Stomach (tissue), 9 donors: ENCODE measurements around the gene TSHR. TPM values are rescaled to one million over a fixed set of nuclear protein-coding genes. Genes with fewer than 3 reads are reported as not detected.

Experiments
- DNase-seq, 2 donors: peaks; one replicate each; pipeline versions ENCODE4 v3.0.0 to v3.0.0-alpha.2; 2013 to 2019
- H3K27ac ChIP-seq, 5 donors: fragments of 200-600 bp in 4 of 5; sonication (generic) in 4 of 5; one replicate each; pipeline ENCODE4 v1.5.1; 2013 to 2019; ENCODE audit warnings: mild to moderate bottlenecking in 1 of 5, moderate library complexity in 1 of 5
- H3K27me3 ChIP-seq, 3 donors: fragments of 200-600 bp; sonication (generic); one replicate each; pipeline ENCODE4 v1.5.1; 2017 to 2019; ENCODE audit warnings: mixed run types in 1 of 3
- H3K36me3 ChIP-seq, 4 donors: fragments of 200-600 bp; sonication (generic); 1 replicate in 3 of 4; 2 replicates in 1 of 4; pipeline ENCODE4 v1.5.1; 2016 to 2019
- H3K4me1 ChIP-seq, 4 donors: fragments of 200-600 bp; sonication (generic); one replicate each; pipeline ENCODE4 v1.5.1; 2016 to 2019
- H3K4me3 ChIP-seq, 4 donors: fragments of 200-600 bp; sonication (generic) in 3 of 4; one replicate each; pipeline ENCODE4 v1.5.1; 2016 to 2019; ENCODE audit warnings: mild to moderate bottlenecking in 1 of 4
- H3K9me3 ChIP-seq, 4 donors: fragments of 200-600 bp; sonication (generic); one replicate each; pipeline ENCODE4 v1.5.1; 2016 to 2019
- CTCF ChIP-seq, 7 experiments: fragments of 450-650 bp in 4 of 7; fragments of 200-600 bp in 3 of 7; sonication (generic) in 3 of 7; IDR thresholded peaks; one replicate each; pipeline ENCODE4 v1.5.1; 2016 to 2019; ENCODE audit warnings: antibody characterized with exemption in 7 of 7, control low read depth in 2 of 7, mild to moderate bottlenecking in 1 of 7
- EP300 ChIP-seq: sonication (generic); formaldehyde crosslinking; IDR thresholded peaks from one replicate; pipeline ENCODE4 v1.6.1; 2017; ENCODE audit warnings: antibody characterized with exemption
- POLR2A ChIP-seq, 4 donors: fragments of 450-650 bp; IDR thresholded peaks; one replicate each; pipeline ENCODE4 v1.6.1; 2016; ENCODE audit warnings: antibody characterized with exemption in 4 of 4, control low read depth in 2 of 4, mild to moderate bottlenecking in 1 of 4, moderate library complexity in 1 of 4
- POLR2AphosphoS5 ChIP-seq, 3 donors: sonication (generic); formaldehyde crosslinking; IDR thresholded peaks; one replicate each; pipeline ENCODE4 v1.6.1; 2016; ENCODE audit warnings: antibody characterized with exemption in 3 of 3
- WGBS, 5 donors: extraction: QIAGEN DNeasy Blood & Tissue Kit in 3 of 5; methylation state at CpG; one replicate each; pipeline versions ENCODE4 v1.1.5 to v1.1.7; 2013 to 2018; 5-methylcytosine and 5-hydroxymethylcytosine counted together
- intact Hi-C: fragments of 100-400 bp; cut with DNase I; formaldehyde crosslinking; loops from one replicate; pipeline ENCODE4 v1.15.1; 2023; ENCODE audit warnings: low total_unique reads
- polyA plus RNA-seq, 3 donors: library from polyadenylated mRNA; stranded (reverse); fragments of 200-250 nt; gene quantifications; one replicate each; pipeline ENCODE4 v1.2.3, GENCODE V29; 2013
- total RNA-seq, 5 donors: library from RNA; depleted of rRNA; stranded (reverse); fragments of >200 nt; gene quantifications; one replicate each; pipeline versions ENCODE4 v1.1.0 to v1.2.3, GENCODE V29; 2014 to 2016
- donor health status: healthy with polysubstance abuse.
- donor health status: Bipolar disorder and iron deficiency.
- donor health status: healthy.

The TSHR gene
- total and polyA plus RNA-seq, 8 donors: 0.18 to 0.46 (median 0.45) TPM; not detected in 5

DNA sequence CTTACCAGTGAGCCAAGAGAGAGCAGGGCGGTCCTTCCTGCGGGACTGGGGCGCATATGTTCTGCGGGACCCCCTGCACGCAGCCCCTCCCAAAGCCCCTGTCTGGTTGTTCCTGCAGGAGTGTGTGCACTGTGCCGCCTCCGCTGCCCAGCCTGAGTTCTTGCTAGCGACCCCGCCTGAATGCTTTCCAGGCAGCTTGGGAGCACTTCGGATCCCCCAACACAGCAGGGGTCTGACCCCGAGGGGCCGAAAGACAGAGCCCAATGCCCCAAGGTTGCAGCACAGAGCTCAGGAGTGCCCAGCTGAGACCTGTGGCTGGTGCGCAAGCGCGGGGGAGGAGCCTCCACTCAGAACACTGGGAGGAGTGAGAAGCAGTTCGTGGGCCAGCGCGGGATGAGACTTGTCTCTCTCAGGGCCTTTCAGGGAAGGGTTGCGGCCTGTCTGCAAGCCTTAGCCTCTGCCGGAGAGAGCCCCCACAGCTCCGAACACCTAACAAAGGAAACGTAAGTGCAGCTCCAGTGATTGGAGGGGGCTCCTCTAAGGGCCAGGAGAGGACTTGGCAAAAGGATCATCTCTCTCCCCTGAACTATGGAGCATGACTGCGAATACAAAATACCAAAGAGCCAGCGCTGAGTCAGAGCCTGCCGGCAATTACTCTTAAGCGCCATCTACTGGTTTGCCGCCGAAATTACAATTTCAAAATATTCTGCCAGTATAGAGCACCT is 214.8 kb downstream of the TSHR start:
- H3K4me1 ChIP-seq: peaks cover 8 to 19% (median 15%) of the 10 kb centered on the region in 4 donors
- peak overlapping the region; percentile 86 to 97 (median 90) for H3K27ac ChIP-seq
- H3K36me3 ChIP-seq: no peaks in the 10 kb centered on the region
- H3K4me3 ChIP-seq: peak overlapping the region; percentile 56 to 74 (median 60)
- H3K27me3 ChIP-seq: no peaks in the 10 kb centered on the region
- DNase-seq: peak; percentile 92 to 96
- no peaks in the 10 kb centered on the region for H3K9me3 ChIP-seq
- 0 to 1% (median 0%) methylated on average over 12 to 28 of the region's 28 CpGs for WGBS, 5 donors
- intact Hi-C loops: no loop called here
- TF ChIP-seq POLR2A (IDR thresholded peaks at IDR 0.05) (no peak), CTCF (IDR thresholded peaks at IDR 0.05) (peak in 5 of 7 experiments; percentile 49 to 92 (median 82)), EP300 (no peak), POLR2AphosphoS5 (IDR thresholded peaks at IDR 0.05) (peak in 2 of 3 donors; percentile 73 to 77)

GRCh38 chr14:81170829-81171195 is 215.4 kb downstream of the TSHR start:
- Histone ChIP-seq H3K27me3 (no peaks in the 10 kb centered on the region), H3K4me1 (peaks cover 8 to 19% (median 15%) of the 10 kb centered on the region in 4 donors), H3K9me3 (no peaks in the 10 kb centered on the region), H3K4me3 (peak overlapping the region in 3 of 4 donors; percentile 56 to 74 (median 60)), H3K27ac (peak overlapping the region in 4 of 5 donors; percentile 88 to 97 (median 92)), H3K36me3 (no peaks in the 10 kb centered on the region)
- intact Hi-C loops: no loop called here
- TF ChIP-seq EP300 (no peak), POLR2AphosphoS5 (IDR thresholded peaks at IDR 0.05) (no peak)
- WGBS, 5 donors: 12 to 24% (median 20%) methylated on average over 3 of the region's 3 CpGs
- DNase-seq: no peak

DNA sequence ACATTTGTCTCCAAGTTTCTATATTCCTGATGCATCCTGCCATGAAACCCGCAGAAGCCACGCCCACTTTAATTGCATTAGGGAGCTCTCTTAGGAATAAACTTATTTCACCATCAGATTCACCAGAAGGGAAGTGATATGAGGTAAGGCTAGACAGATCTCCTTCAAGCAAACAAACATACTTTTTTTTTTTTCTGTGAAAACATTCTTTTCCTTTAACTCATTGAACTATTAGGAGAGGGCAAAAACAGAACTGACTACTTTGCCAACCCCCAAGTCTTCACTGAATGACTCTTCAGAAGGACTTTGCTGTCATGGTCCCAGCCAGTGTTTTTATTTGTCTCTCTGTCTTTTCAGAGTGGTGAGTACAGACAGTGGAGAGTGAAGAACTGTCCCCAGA is 216.9 kb downstream of the TSHR start:
- peaks cover 8 to 31% (median 26%) of the 10 kb centered on the region in 4 donors for H3K4me1 ChIP-seq
- no peaks in the 10 kb centered on the region for H3K36me3 ChIP-seq
- no peaks in the 10 kb centered on the region for H3K9me3 ChIP-seq
- no peak for TF ChIP-seq CTCF (IDR thresholded peaks at IDR 0.05)
- no peak for TF ChIP-seq POLR2A (IDR thresholded peaks at IDR 0.05)
- TF ChIP-seq EP300: no peak
- TF ChIP-seq POLR2AphosphoS5 (IDR thresholded peaks at IDR 0.05): no peak
- intact Hi-C loops: no loop called here
- 80 to 93% (median 82%) methylated on average over 2 of the region's 2 CpGs for WGBS, 5 donors
- H3K4me3 ChIP-seq: no peak overlapping the region
- H3K27me3 ChIP-seq: no peaks in the 10 kb centered on the region
- no peak overlapping the region for H3K27ac ChIP-seq
- no peak for DNase-seq

GRCh38 chr14:81172881-81173280 is 217.5 kb downstream of the TSHR start:
- DNase-seq: no peak
- Histone ChIP-seq H3K27me3 (no peaks in the 10 kb centered on the region), H3K36me3 (no peaks in the 10 kb centered on the region), H3K4me1 (peaks cover 11 to 35% (median 29%) of the 10 kb centered on the region in 4 donors), H3K4me3 (no peak overlapping the region), H3K9me3 (no peaks in the 10 kb centered on the region), H3K27ac (no peak overlapping the region)
- intact Hi-C loops: no loop called here
- TF ChIP-seq CTCF (IDR thresholded peaks at IDR 0.05) (no peak), EP300 (no peak), POLR2A (IDR thresholded peaks at IDR 0.05) (no peak), POLR2AphosphoS5 (IDR thresholded peaks at IDR 0.05) (no peak)
- WGBS, 5 donors: 77 to 86% (median 84%) methylated on average over 3 of the region's 3 CpGs

- H3K9me3 ChIP-seq: no peaks in the 10 kb centered on the region
- DNase-seq: peak; percentile 29 to 43
- no peak overlapping the region for H3K4me3 ChIP-seq
- H3K4me1 ChIP-seq: peaks cover 7 to 28% (median 19%) of the 10 kb centered on the region in 4 donors
- no peaks in the 10 kb centered on the region for H3K27me3 ChIP-seq
- intact Hi-C loops: no loop called here
- peak overlapping the region in 2 of 5 donors; percentile 40 to 54 for H3K27ac ChIP-seq
- TF ChIP-seq EP300: no peak
- no peak for TF ChIP-seq CTCF (IDR thresholded peaks at IDR 0.05)
- TF ChIP-seq POLR2A (IDR thresholded peaks at IDR 0.05): no peak
- TF ChIP-seq POLR2AphosphoS5 (IDR thresholded peaks at IDR 0.05): no peak
- 81 to 94% (median 91%) methylated on average over 3 of the region's 3 CpGs for WGBS, 5 donors
- H3K36me3 ChIP-seq: peaks cover 0 to 22% (median 16%) of the 10 kb centered on the region in 4 donors
Measured at GRCh38 chr14:81176241-81176640, 220.8 kb downstream of the TSHR start.
